OCI-LY7 (cell line): ENCODE data around the gene PCBP3.
"Not testable (repeated sequence)": the region's sequence is repeated elsewhere in the genome, so short reads cannot be mapped to it uniquely, and the experiment has no call there.

Experiments
- CTCF ChIP-seq: fragments of 200-600 bp; sonication (generic); conservative IDR thresholded peaks from 2 replicates; pipeline ENCODE4 v1.5.1; 2014; ENCODE audit warnings: mild to moderate bottlenecking, antibody characterized with exemption, low read length, moderate library complexity, mixed read lengths
- EZH2phosphoT487 ChIP-seq: fragments of 200-600 bp; sonication (generic); IDR thresholded peaks from 2 replicates; pipeline ENCODE4 v1.6.1; 2018; ENCODE audit warnings: low read depth, borderline replicate concordance, mild to moderate bottlenecking, mixed run types, antibody characterized with exemption, low read length, moderate library complexity, mixed read lengths

GRCh38 chr21:45720204-45720603 lies 76.7 kb downstream of the PCBP3 start:
- TF ChIP-seq CTCF, EZH2phosphoT487: not testable (repeated sequence)
